Upper lobe of right lung (tissue), 1 donor: ENCODE results near the gene MERTK. TPM values are rescaled to one million over a fixed set of nuclear protein-coding genes. Genes with fewer than 3 reads are reported as not detected.
A peak's percentile ranks its signal among the peaks of the same experiment; 100 is the strongest.

Experiments used
- ATAC-seq: fragments of 200-7000 bp; cut with Tn5 transposase; one replicate; pipeline ENCODE4 v1.9.1; 2020; ENCODE audit warnings: mild to moderate bottlenecking, moderate library complexity
- DNase-seq: peaks from one replicate; pipeline ENCODE4 v3.0.0-alpha.2; 2020
- H3K27ac ChIP-seq: fragments of 200-600 bp; one replicate; pipeline ENCODE4 v1.8.0; 2022
- H3K27me3 ChIP-seq: fragments of 200-600 bp; one replicate; pipeline ENCODE4 v1.8.0; 2022; ENCODE audit warnings: mild to moderate bottlenecking
- H3K36me3 ChIP-seq: fragments of 200-600 bp; one replicate; pipeline ENCODE4 v1.8.0; 2022
- H3K4me1 ChIP-seq: fragments of 200-600 bp; one replicate; pipeline ENCODE4 v1.8.0; 2022
- H3K4me3 ChIP-seq: fragments of 200-600 bp; one replicate; pipeline ENCODE4 v1.8.0; 2022; ENCODE audit warnings: mild to moderate bottlenecking
- H3K9me3 ChIP-seq: fragments of 200-600 bp; one replicate; pipeline ENCODE4 v1.8.0; 2022
- intact Hi-C: fragments of 100-400 bp; cut with DNase I; formaldehyde crosslinking; loops from one replicate; pipeline ENCODE4 v1.11.0; 2022
- total RNA-seq: library from RNA; stranded (reverse); fragmentation: NEBNext Ultra II Directional; extraction: Animal tissue kit (Norgen Biotek cat#: 25700); gene quantifications from one replicate; pipeline ENCODE4 v1.2.1, GENCODE V29; 2021
- TF ChIP-seq, protein P1 (sequence below): fragments of 200-600 bp; IDR thresholded peaks from one replicate; pipeline ENCODE4 v1.8.0; 2022; ENCODE audit warnings: antibody characterized with exemption
- donor health status: DM: no; HTN: yes; CAD: no; lungs with severe emphysema.

Gene MERTK
- total RNA-seq, 1 donor from 2014 or later = 17.3 TPM

GRCh38 chr2:112003576-112004252 is 105.3 kb downstream of the MERTK start:
- H3K4me3 ChIP-seq = no peak overlapping the region
- H3K36me3 ChIP-seq = peaks cover 15% of the 10 kb centered on the region
- TF ChIP-seq, protein P1, sequence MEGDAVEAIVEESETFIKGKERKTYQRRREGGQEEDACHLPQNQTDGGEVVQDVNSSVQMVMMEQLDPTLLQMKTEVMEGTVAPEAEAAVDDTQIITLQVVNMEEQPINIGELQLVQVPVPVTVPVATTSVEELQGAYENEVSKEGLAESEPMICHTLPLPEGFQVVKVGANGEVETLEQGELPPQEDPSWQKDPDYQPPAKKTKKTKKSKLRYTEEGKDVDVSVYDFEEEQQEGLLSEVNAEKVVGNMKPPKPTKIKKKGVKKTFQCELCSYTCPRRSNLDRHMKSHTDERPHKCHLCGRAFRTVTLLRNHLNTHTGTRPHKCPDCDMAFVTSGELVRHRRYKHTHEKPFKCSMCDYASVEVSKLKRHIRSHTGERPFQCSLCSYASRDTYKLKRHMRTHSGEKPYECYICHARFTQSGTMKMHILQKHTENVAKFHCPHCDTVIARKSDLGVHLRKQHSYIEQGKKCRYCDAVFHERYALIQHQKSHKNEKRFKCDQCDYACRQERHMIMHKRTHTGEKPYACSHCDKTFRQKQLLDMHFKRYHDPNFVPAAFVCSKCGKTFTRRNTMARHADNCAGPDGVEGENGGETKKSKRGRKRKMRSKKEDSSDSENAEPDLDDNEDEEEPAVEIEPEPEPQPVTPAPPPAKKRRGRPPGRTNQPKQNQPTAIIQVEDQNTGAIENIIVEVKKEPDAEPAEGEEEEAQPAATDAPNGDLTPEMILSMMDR = no peak
- no peaks in the 10 kb centered on the region for H3K9me3 ChIP-seq
- intact Hi-C loops = no loop called here
- H3K27me3 ChIP-seq = no peaks in the 10 kb centered on the region
- no peak overlapping the region for H3K27ac ChIP-seq
- no peaks in the 10 kb centered on the region for H3K4me1 ChIP-seq
- no peak for DNase-seq
- no peak for ATAC-seq

- intact Hi-C loops = no loop called here
- Histone ChIP-seq H3K4me3 (no peak overlapping the region), H3K27me3 (no peaks in the 10 kb centered on the region), H3K27ac (no peak overlapping the region), H3K36me3 (peaks cover 20% of the 10 kb centered on the region), H3K4me1 (no peaks in the 10 kb centered on the region), H3K9me3 (no peaks in the 10 kb centered on the region)
- TF ChIP-seq, protein P1 = no peak
- ATAC-seq (peak; percentile 93), DNase-seq (peak; percentile 78)
Measured at GRCh38 chr2:112004253-112004645, 105.8 kb downstream of the MERTK start.

- DNase-seq = no peak
- no peaks in the 10 kb centered on the region for H3K27me3 ChIP-seq
- H3K4me3 ChIP-seq = no peak overlapping the region
- H3K4me1 ChIP-seq = no peaks in the 10 kb centered on the region
- H3K36me3 ChIP-seq = peaks cover 32% of the 10 kb centered on the region
- TF ChIP-seq, protein P1 = no peak
- intact Hi-C loops = no loop called here
- H3K27ac ChIP-seq = no peak overlapping the region
- no peak for ATAC-seq
- no peaks in the 10 kb centered on the region for H3K9me3 ChIP-seq
Measured at GRCh38 chr2:112005406-112006075, 107.1 kb downstream of the MERTK start.

GRCh38 chr2:112006076-112006410 is 107.6 kb downstream of the MERTK start:
- Histone ChIP-seq H3K4me3 (no peak overlapping the region), H3K9me3 (no peaks in the 10 kb centered on the region), H3K36me3 (peaks cover 37% of the 10 kb centered on the region), H3K27me3 (no peaks in the 10 kb centered on the region), H3K4me1 (no peaks in the 10 kb centered on the region), H3K27ac (no peak overlapping the region)
- intact Hi-C loops = no loop called here
- TF ChIP-seq, protein P1 = no peak
- ATAC-seq = peak; percentile 37
- DNase-seq = no peak

DNA sequence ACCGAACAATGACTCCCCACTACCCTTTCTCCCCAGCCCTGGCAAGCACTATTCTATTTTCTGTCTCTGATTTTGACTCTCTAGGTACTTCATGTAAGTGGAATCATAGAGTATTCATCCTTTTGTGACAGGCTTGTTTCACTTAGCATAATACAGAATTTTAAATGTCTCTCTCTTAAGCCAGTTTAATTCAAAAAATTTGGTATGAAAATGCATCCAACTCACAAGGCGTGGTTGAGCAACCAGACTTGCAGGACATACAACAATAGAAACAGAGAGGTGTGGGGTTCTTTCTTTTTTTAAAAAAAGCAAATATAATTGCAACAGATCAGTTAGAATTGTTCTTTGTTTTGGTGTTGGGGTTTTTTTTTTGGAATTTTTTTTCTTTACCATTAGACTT is 109.1 kb downstream of the MERTK start:
- H3K4me3 ChIP-seq = no peak overlapping the region
- DNase-seq (no peak), ATAC-seq (no peak)
- intact Hi-C loops = no loop called here
- TF ChIP-seq, protein P1 = no peak
- no peaks in the 10 kb centered on the region for H3K27me3 ChIP-seq
- no peak overlapping the region for H3K27ac ChIP-seq
- no peaks in the 10 kb centered on the region for H3K9me3 ChIP-seq
- H3K36me3 ChIP-seq = peaks cover 39% of the 10 kb centered on the region
- H3K4me1 ChIP-seq = no peaks in the 10 kb centered on the region
